GM23338 (cell line): ENCODE results near the gene TANGO2. TPM values are rescaled to one million over a fixed set of nuclear protein-coding genes. Genes with fewer than 3 reads are reported as not detected.

Experiments used
- ATAC-seq: fragments of 200-7000 bp; cut with Tn5 transposase; 3 replicates; pipeline ENCODE4 v1.9.1; 2020
- DNase-seq: peaks from one replicate; pipeline ENCODE4 v3.0.0-alpha.2; 2015; ENCODE audit warnings: low spot score
- H2AFZ ChIP-seq: fragments of 200-600 bp; sonication (generic); 2 replicates; pipeline ENCODE4 v1.8.0; 2016; ENCODE audit warnings: antibody characterized with exemption, mild to moderate bottlenecking, moderate library complexity
- H3F3A ChIP-seq: fragments of 200-600 bp; sonication (generic); replicated peaks from 2 replicates; pipeline ENCODE4 v1.8.0; 2017; ENCODE audit warnings: antibody characterized with exemption, mixed run types, low read depth
- H3K27ac ChIP-seq: fragments of 200-600 bp; sonication (generic); 2 replicates; pipeline ENCODE4 v1.6.1; 2016; ENCODE audit warnings: low read depth
- H3K27me3 ChIP-seq: fragments of 200-600 bp; sonication (generic); 2 replicates; pipeline ENCODE4 v1.8.0; 2016; ENCODE audit warnings: mild to moderate bottlenecking, mixed run types, moderate library complexity; ENCODE audit not compliant: insufficient read depth
- H3K36me3 ChIP-seq: fragments of 200-600 bp; sonication (generic); 2 replicates; pipeline ENCODE4 v1.8.0; 2016; ENCODE audit warnings: mild to moderate bottlenecking; ENCODE audit not compliant: insufficient read depth
- H3K4me1 ChIP-seq: fragments of 200-600 bp; sonication (generic); 2 replicates; pipeline ENCODE4 v1.8.0; 2016; ENCODE audit warnings: mild to moderate bottlenecking, moderate library complexity; ENCODE audit not compliant: insufficient read depth
- H3K4me2 ChIP-seq: fragments of 200-600 bp; sonication (generic); 2 replicates; pipeline ENCODE4 v1.7.1; 2017; ENCODE audit warnings: mixed run types
- H3K4me3 ChIP-seq: fragments of 200-600 bp; sonication (generic); 2 replicates; pipeline ENCODE4 v1.6.1; 2016; ENCODE audit warnings: mixed run types
- H3K79me2 ChIP-seq: fragments of 200-600 bp; sonication (generic); replicated peaks from 2 replicates; pipeline ENCODE4 v1.8.0; 2017; ENCODE audit warnings: mild to moderate bottlenecking; ENCODE audit not compliant: insufficient read depth
- H3K9me2 ChIP-seq: fragments of 200-600 bp; sonication (generic); 2 replicates; pipeline ENCODE4 v1.8.0; 2017; ENCODE audit not compliant: insufficient read depth
- H4K20me1 ChIP-seq: fragments of 200-600 bp; sonication (generic); replicated peaks from 2 replicates; pipeline ENCODE4 v1.8.0; 2017; ENCODE audit warnings: mild to moderate bottlenecking; ENCODE audit not compliant: insufficient read depth
- H3K27ac Mint-ChIP-seq: 2 replicates; pipeline ENCODE4 v1.8.0; 2020; ENCODE audit warnings: inconsistent platforms, mild to moderate bottlenecking, moderate library complexity, mixed read lengths
- H3K27me3 Mint-ChIP-seq: 3 replicates; pipeline ENCODE4 v1.8.0; 2022; ENCODE audit warnings: low read depth, mild to moderate bottlenecking, moderate library complexity, mixed read lengths, inconsistent platforms; ENCODE audit not compliant: insufficient read depth, poor library complexity
- H3K36me3 Mint-ChIP-seq: 3 replicates; pipeline ENCODE4 v1.8.0; 2021; ENCODE audit warnings: low read depth, mild to moderate bottlenecking, inconsistent platforms, moderate library complexity, mixed read lengths
- H3K4me1 Mint-ChIP-seq: 3 replicates; pipeline ENCODE4 v1.8.0; 2020; ENCODE audit warnings: mild to moderate bottlenecking, inconsistent platforms, mixed read lengths
- H3K4me3 Mint-ChIP-seq: 3 replicates; pipeline ENCODE4 v1.8.0; 2021; ENCODE audit warnings: moderate library complexity, mild to moderate bottlenecking, inconsistent platforms, mixed read lengths
- H3K9me3 Mint-ChIP-seq: 3 replicates; pipeline ENCODE4 v1.8.0; 2020; ENCODE audit warnings: moderate library complexity, mild to moderate bottlenecking, inconsistent platforms, mixed read lengths
- CREB1 ChIP-seq: fragments of 250-450 bp; sonication (Bioruptor Pico); IDR thresholded peaks from 2 replicates; pipeline ENCODE4 v1.5.0; 2020; ENCODE audit warnings: low read depth, mild to moderate bottlenecking, moderate library complexity
- EZH2 ChIP-seq: fragments of 200-600 bp; sonication (generic); IDR thresholded peaks from one replicate; pipeline ENCODE4 v1.8.0; 2017; ENCODE audit warnings: antibody characterized with exemption, mild to moderate bottlenecking, low read depth; ENCODE audit not compliant: unreplicated experiment
- JUNB ChIP-seq: IDR thresholded peaks from one replicate; pipeline ENCODE4 v1.6.1; 2016; ENCODE audit warnings: antibody characterized with exemption; ENCODE audit not compliant: unreplicated experiment
- NANOG ChIP-seq: IDR thresholded peaks from 2 replicates; pipeline ENCODE4 v1.6.1; 2016; ENCODE audit warnings: antibody characterized with exemption, borderline replicate concordance
- POLR2AphosphoS5 ChIP-seq: IDR thresholded peaks from 2 replicates; pipeline ENCODE4 v1.6.1; 2016; ENCODE audit warnings: antibody characterized with exemption, low read depth
- REST ChIP-seq: IDR thresholded peaks from one replicate; pipeline ENCODE4 v1.6.1; 2018; ENCODE audit warnings: antibody characterized with exemption; ENCODE audit not compliant: unreplicated experiment
- ZNF114 ChIP-seq: fragments of 250-450 bp; sonication (Bioruptor Pico); IDR thresholded peaks from 2 replicates; pipeline ENCODE4 v1.5.0; 2020; ENCODE audit warnings: mild to moderate bottlenecking, moderate library complexity
- ZNF331 ChIP-seq: fragments of 250-450 bp; sonication (Bioruptor Pico); IDR thresholded peaks from 2 replicates; pipeline ENCODE4 v1.5.0; 2020; ENCODE audit warnings: low read depth, mild to moderate bottlenecking, moderate library complexity
- polyA plus RNA-seq: library from polyadenylated mRNA; unstranded; fragments of >200 nt; fragmentation: Nextera tagmentation; extraction: Ambion mirVana; gene quantifications from 2 replicates; pipeline ENCODE4 v1.2.1, GENCODE V29; 2016
- total RNA-seq: library from RNA; depleted of rRNA; stranded (reverse); fragments of >200 nt; shearing (Covaris generic); gene quantifications from 2 replicates; pipeline ENCODE4 v1.2.3, GENCODE V29; 2014

TANGO2 gene
- total and polyA plus RNA-seq, 2 experiments from 2014 or later, result 6.9 to 15.0 TPM

GRCh38 chr22:20056161-20056560 lies 35.3 kb downstream of the TANGO2 start:
- Histone ChIP-seq H2AFZ (no peak overlapping the region), H3K27me3 (no peaks in the 10 kb centered on the region), H3F3A (0 out of 2 replicates have a peak, but pooled peaks cover 8% of the 10 kb centered on the region), H3K4me2 (no peak overlapping the region), H3K4me3 (no peak overlapping the region), H3K79me2 (no peaks in the 10 kb centered on the region), H3K27ac (no peak overlapping the region), H3K4me1 (no peaks in the 10 kb centered on the region), H3K9me2 (no peaks in the 10 kb centered on the region), H3K36me3 (no peaks in the 10 kb centered on the region), H4K20me1 (no peaks in the 10 kb centered on the region)
- Mint-ChIP-seq H3K36me3 (no peaks in the 10 kb centered on the region), H3K27ac (peak overlapping the region; percentile 75; the same call in 1 of the 2 replicates), H3K4me1 (no peaks in the 10 kb centered on the region), H3K9me3 (no peaks in the 10 kb centered on the region), H3K27me3 (peaks cover 3% of the 10 kb centered on the region), H3K4me3 (no peak overlapping the region)
- no peak for ATAC-seq
- no peak for DNase-seq
- TF ChIP-seq POLR2AphosphoS5 (no peak), ZNF331 (no peak), JUNB (no peak), REST (no peak), EZH2 (no peak), NANOG (no peak), CREB1 (no peak), ZNF114 (CRISPR knock-in tag) (no peak)

GRCh38 chr22:20056696-20057386 lies 35.9 kb downstream of the TANGO2 start:
- H4K20me1 ChIP-seq, result no peaks in the 10 kb centered on the region
- no peak overlapping the region for H3K4me3 ChIP-seq
- no peak overlapping the region for H3K27ac ChIP-seq
- no peaks in the 10 kb centered on the region for H3K79me2 ChIP-seq
- DNase-seq (no peak), ATAC-seq (no peak)
- no peak overlapping the region for H3K4me2 ChIP-seq
- H3K4me1 Mint-ChIP-seq, result no peaks in the 10 kb centered on the region
- H3K4me3 Mint-ChIP-seq, result no peak overlapping the region
- 0 out of 2 replicates have a peak, but pooled peaks cover 8% of the 10 kb centered on the region for H3F3A ChIP-seq
- H3K27ac Mint-ChIP-seq, result no peak overlapping the region
- no peaks in the 10 kb centered on the region for H3K4me1 ChIP-seq
- H3K9me2 ChIP-seq, result no peaks in the 10 kb centered on the region
- no peak for TF ChIP-seq POLR2AphosphoS5
- no peaks in the 10 kb centered on the region for H3K36me3 ChIP-seq
- H3K36me3 Mint-ChIP-seq, result no peaks in the 10 kb centered on the region
- no peaks in the 10 kb centered on the region for H3K9me3 Mint-ChIP-seq
- H3K27me3 Mint-ChIP-seq, result peaks cover 3% of the 10 kb centered on the region
- H2AFZ ChIP-seq, result no peak overlapping the region
- no peaks in the 10 kb centered on the region for H3K27me3 ChIP-seq
